H1 (cell line): ENCODE measurements around the gene PRRG1. TPM values are rescaled to one million over a fixed set of nuclear protein-coding genes. Genes with fewer than 3 reads are reported as not detected.

Source experiments
- CTCF ChIA-PET: fragments of 300-600 bp; sonication (Branson Sonifier 250); formaldehyde crosslinking; loops from one replicate; lab custom pipeline; 2021; ENCODE audit not compliant: partially characterized antibody; lab: Charles Lee
- POLR2A ChIA-PET: fragments of 300-600 bp; sonication (Branson Sonifier 250); formaldehyde crosslinking; loops from one replicate; lab custom pipeline; 2021; ENCODE audit warnings: inconsistent platforms; ENCODE audit not compliant: partially characterized antibody; lab: Charles Lee
- DNase-seq, 2 experiments: peaks; one replicate each; pipeline versions ENCODE4 v3.0.0 to v3.0.0-alpha.2; 2010 to 2022; ENCODE audit warnings: low spot score in 2 of 2, low read depth in 1 of 2, mixed read lengths in 1 of 2
- FAIRE-seq: peaks from 2 replicates; lab custom pipeline; 2011; peaks lifted over from hg19 to GRCh38; lab: Jason Lieb, UNC
- H2AFZ ChIP-seq: 2 replicates; pipeline ENCODE4 v1.8.1; 2012; ENCODE audit warnings: low read length, inconsistent platforms
- H2AK5ac ChIP-seq: 2 replicates; pipeline ENCODE4 v1.6.1; 2013; ENCODE audit warnings: low read depth, low read length
- H2BK120ac ChIP-seq: replicated peaks from 2 replicates; pipeline ENCODE3; 2013; ENCODE audit warnings: low read depth, low read length, inconsistent platforms
- H2BK12ac ChIP-seq: 2 replicates; pipeline ENCODE4 v1.6.1; 2013; ENCODE audit warnings: low read depth, low read length
- H2BK15ac ChIP-seq: 2 replicates; pipeline ENCODE4 v1.6.1; 2013; ENCODE audit warnings: low read length
- H2BK20ac ChIP-seq: 2 replicates; pipeline ENCODE4 v1.6.1; 2013; ENCODE audit warnings: low read length
- H2BK5ac ChIP-seq: 2 replicates; pipeline ENCODE4 v1.6.1; 2013; ENCODE audit warnings: low read depth, low read length
- H3K14ac ChIP-seq: 2 replicates; pipeline ENCODE4 v1.6.1; 2013; ENCODE audit warnings: inconsistent platforms; ENCODE audit not compliant: insufficient read length
- H3K18ac ChIP-seq: 2 replicates; pipeline ENCODE4 v1.6.1; 2013; ENCODE audit warnings: low read length; ENCODE audit errors: extremely low read depth
- H3K23ac ChIP-seq: 2 replicates; pipeline ENCODE4 v1.6.1; 2013; ENCODE audit warnings: inconsistent platforms; ENCODE audit not compliant: insufficient read length
- H3K23me2 ChIP-seq: 2 replicates; pipeline ENCODE4 v1.6.1; 2013; ENCODE audit warnings: low read depth, low read length
- H3K27ac ChIP-seq: 2 replicates; pipeline ENCODE4 v1.6.1; 2011; ENCODE audit warnings: low read depth, low read length, inconsistent platforms
- H3K27me3 ChIP-seq, 4 experiments: replicated peaks in 1 of 4; 1 replicate in 1 of 4; 2 replicates in 3 of 4; pipeline versions ENCODE4 v1.6.1 to v1.8.1; 2011 to 2013; ENCODE audit warnings: low read length in 3 of 4, mild to moderate bottlenecking in 3 of 4, inconsistent platforms in 2 of 4, mixed read lengths in 2 of 4, moderate library complexity in 1 of 4; ENCODE audit not compliant: control insufficient read depth in 3 of 4, insufficient read depth in 3 of 4; ENCODE audit errors: extremely low read depth in 1 of 4
- H3K36me3 ChIP-seq, 4 experiments: 2 replicates each; pipeline versions ENCODE4 v1.6.1 to v1.8.1; 2011 to 2013; ENCODE audit warnings: mild to moderate bottlenecking in 4 of 4, low read length in 3 of 4, moderate library complexity in 2 of 4, control low read depth in 1 of 4, inconsistent platforms in 1 of 4; ENCODE audit not compliant: insufficient read depth in 4 of 4, control insufficient read depth in 2 of 4
- H3K4ac ChIP-seq: replicated peaks from 2 replicates; pipeline ENCODE3; 2013; ENCODE audit warnings: low read length, low read depth, mixed read lengths, inconsistent platforms; ENCODE audit not compliant: insufficient read length
- H3K4me1 ChIP-seq, 4 experiments: replicated peaks in 1 of 4; 1 replicate in 1 of 4; 2 replicates in 3 of 4; pipeline versions ENCODE4 v1.6.1 to v1.8.1; 2011 to 2013; ENCODE audit warnings: low read length in 3 of 4, inconsistent platforms in 2 of 4, mixed read lengths in 1 of 4; ENCODE audit not compliant: insufficient read depth in 4 of 4, control insufficient read depth in 3 of 4
- H3K4me2 ChIP-seq, 2 experiments: 2 replicates each; pipeline versions ENCODE4 v1.6.1 to v1.8.1; 2011 to 2013; ENCODE audit warnings: low read depth in 2 of 2, low read length in 2 of 2, control low read depth in 1 of 2, inconsistent platforms in 1 of 2, mild to moderate bottlenecking in 1 of 2; ENCODE audit not compliant: insufficient read depth in 1 of 2
- H3K4me3 ChIP-seq, 4 experiments: fragments of 200-600, 300-600 bp in 1 of 4; sonication (generic), shearing (Covaris generic), sonication (Bioruptor Twin) in 1 of 4; 2 replicates each; pipeline versions ENCODE4 v1.5.1 to v1.8.1; 2011 to 2016; ENCODE audit warnings: low read length in 4 of 4, low read depth in 3 of 4, control low read depth in 2 of 4, inconsistent platforms in 2 of 4, mild to moderate bottlenecking in 2 of 4, mixed read lengths in 1 of 4, moderate library complexity in 1 of 4; ENCODE audit not compliant: insufficient read depth in 2 of 4; ENCODE audit errors: extremely low read depth in 1 of 4
- H3K56ac ChIP-seq: replicated peaks from 2 replicates; pipeline ENCODE3; 2013; ENCODE audit warnings: low read depth, mild to moderate bottlenecking, mixed read lengths, low read length, inconsistent platforms; ENCODE audit not compliant: insufficient read length
- H3K79me1 ChIP-seq: 2 replicates; pipeline ENCODE4 v1.6.1; 2013; ENCODE audit warnings: low read depth, low read length, control low read depth
- H3K79me2 ChIP-seq, 2 experiments: 2 replicates each; pipeline versions ENCODE4 v1.6.1 to v1.8.1; 2012 to 2013; ENCODE audit warnings: low read length in 2 of 2, mild to moderate bottlenecking in 2 of 2, inconsistent platforms in 1 of 2; ENCODE audit not compliant: insufficient read depth in 2 of 2, control insufficient read depth in 1 of 2
- H3K9ac ChIP-seq, 4 experiments: replicated peaks in 1 of 4; 1 replicate in 1 of 4; 2 replicates in 3 of 4; pipeline versions ENCODE4 v1.6.1 to v1.8.1; 2011 to 2013; ENCODE audit warnings: low read depth in 3 of 4, low read length in 3 of 4, control low read depth in 2 of 4, mild to moderate bottlenecking in 2 of 4, moderate library complexity in 2 of 4, inconsistent platforms in 1 of 4; ENCODE audit errors: extremely low read depth in 1 of 4
- H3K9me3 ChIP-seq, 2 experiments: 2 replicates each; pipeline versions ENCODE4 v1.6.1 to v1.8.1; 2012 to 2013; ENCODE audit warnings: mild to moderate bottlenecking in 2 of 2, moderate library complexity in 2 of 2, control low read depth in 1 of 2, inconsistent platforms in 1 of 2, low read depth in 1 of 2, low read length in 1 of 2, mixed read lengths in 1 of 2; ENCODE audit not compliant: insufficient read depth in 2 of 2
- H4K20me1 ChIP-seq, 2 experiments: replicated peaks in 1 of 2; 2 replicates each; pipeline versions ENCODE3 to v1.8.1; 2011 to 2013; ENCODE audit warnings: inconsistent platforms in 2 of 2, low read length in 2 of 2, mild to moderate bottlenecking in 1 of 2; ENCODE audit not compliant: insufficient read depth in 2 of 2, control insufficient read depth in 1 of 2
- H4K5ac ChIP-seq: 2 replicates; pipeline ENCODE4 v1.6.1; 2013; ENCODE audit warnings: low read length, low read depth, mixed read lengths, inconsistent platforms; ENCODE audit not compliant: insufficient read length
- H4K8ac ChIP-seq: 2 replicates; pipeline ENCODE4 v1.8.0; 2013; ENCODE audit warnings: mild to moderate bottlenecking, moderate library complexity, low read length, inconsistent platforms; ENCODE audit not compliant: insufficient read depth; ENCODE audit errors: extremely low read depth
- H4K91ac ChIP-seq: replicated peaks from 2 replicates; pipeline ENCODE3; 2013; ENCODE audit warnings: low read length, mixed read lengths, inconsistent platforms; ENCODE audit not compliant: insufficient read length
- CTCF ChIP-seq, 3 experiments: IDR thresholded peaks; 1 replicate in 2 of 3; 2 replicates in 1 of 3; pipeline versions ENCODE4 v1.5.1 to v1.6.1; 2011; ENCODE audit warnings: low read length in 3 of 3, mild to moderate bottlenecking in 3 of 3, inconsistent platforms in 2 of 3, low read depth in 1 of 3, moderate library complexity in 1 of 3; ENCODE audit not compliant: insufficient read depth in 1 of 3; ENCODE audit errors: control extremely low read depth in 1 of 3
- E2F6 ChIP-seq: IDR thresholded peaks from 2 replicates; pipeline ENCODE4 v1.6.1; 2012; ENCODE audit warnings: inconsistent platforms
- POLR2A ChIP-seq, 2 experiments: IDR thresholded peaks; 1 replicate in 1 of 2; 2 replicates in 1 of 2; pipeline ENCODE4 v1.6.1; 2011; ENCODE audit warnings: low read depth in 2 of 2, low read length in 2 of 2, mild to moderate bottlenecking in 2 of 2; ENCODE audit errors: control extremely low read depth in 1 of 2
- POLR2AphosphoS5 ChIP-seq: IDR thresholded peaks from 2 replicates; pipeline ENCODE4 v1.6.1; 2011; ENCODE audit warnings: low read depth, low read length
- RAD21 ChIP-seq, 2 experiments: IDR thresholded peaks in 1 of 2; conservative IDR thresholded peaks in 1 of 2; 2 replicates each; pipeline ENCODE4 v1.6.1; 2011; ENCODE audit warnings: low read depth in 2 of 2, low read length in 2 of 2, improper control_type of control experiment in 1 of 2, inconsistent platforms in 1 of 2, mild to moderate bottlenecking in 1 of 2, moderate library complexity in 1 of 2
- RFX5 ChIP-seq: IDR thresholded peaks from 2 replicates; pipeline ENCODE4 v1.6.1; 2011; ENCODE audit warnings: low read depth, low read length, improper control_type of control experiment, borderline replicate concordance
- SIRT6 ChIP-seq: IDR thresholded peaks from one replicate; pipeline ENCODE4 v1.7.1; 2012; ENCODE audit warnings: low read length, inconsistent platforms
- SUZ12 ChIP-seq: fragments of 200-600 bp; sonication (generic); IDR thresholded peaks from 2 replicates; pipeline ENCODE4 v1.6.1; 2012; ENCODE audit warnings: mild to moderate bottlenecking, inconsistent platforms, low read length, moderate library complexity, mixed read lengths
- WGBS, 2 experiments: shearing (Covaris generic) in 1 of 2; methylation state at CpG; one replicate each; pipeline versions ENCODE4 v1.1.6 to v1.1.7; 2013 to 2015; ENCODE audit warnings: low lambda C conversion rate in 2 of 2, mixed read lengths in 2 of 2, inconsistent platforms in 1 of 2, low coverage in 1 of 2, missing lambda C conversion rate in 1 of 2; ENCODE audit not compliant: insufficient replicate concordance in 2 of 2, insufficient coverage in 1 of 2, insufficient read length in 1 of 2; ENCODE audit errors: extremely low coverage in 1 of 2, missing lambda C conversion rate in 1 of 2; 5-methylcytosine and 5-hydroxymethylcytosine counted together
- polyA plus RNA-seq, 7 experiments: library from polyadenylated mRNA; depleted of rRNA in 3 of 7; stranded (reverse) in 5 of 7; unstranded in 2 of 7; fragments of >200 nt in 5 of 7; fragments of 200-250 nt in 2 of 7; gene quantifications; 1 replicate in 5 of 7; 2 replicates in 1 of 7; 4 replicates in 1 of 7; pipeline versions ENCODE4 v1.2.1 to v1.2.3, GENCODE V29; 2011 to 2013; ENCODE audit warnings: missing spikeins in 2 of 7, mixed read lengths in 2 of 7
- total RNA-seq: library from RNA; stranded (reverse); fragmentation: NEBNext Ultra II Directional; extraction: Animal tissue kit (Norgen Biotek cat#: 25700); gene quantifications from 2 replicates; pipeline ENCODE4 v1.2.1, GENCODE V29; 2021

PRRG1 gene
- total and polyA plus RNA-seq, 2 of the 8 experiments (the other 6 are each of a cell fraction or from before 2014, with no cell fraction given) = 10.2 to 10.5 TPM

- Histone ChIP-seq H3K79me1 (no peaks in the 10 kb centered on the region), H3K23me2 (no peaks in the 10 kb centered on the region), H2AFZ (no peak overlapping the region), H2BK5ac (no peak overlapping the region), H3K27ac (no peak overlapping the region), H3K27me3 (no peaks in the 10 kb centered on the region), H3K23ac (no peak overlapping the region), H4K8ac (no peak overlapping the region), H2BK120ac (no peak overlapping the region), H2BK20ac (no peak overlapping the region), H3K4me1 (no peaks in the 10 kb centered on the region), H3K79me2 (peaks cover 0 to 42% of the 10 kb centered on the region in 2 experiments; a peak in 2 of 4 replicates), H2BK12ac (no peak overlapping the region), H3K9ac (no peak overlapping the region), H2BK15ac (no peak overlapping the region), H3K9me3 (no peaks in the 10 kb centered on the region), H3K14ac (no peak overlapping the region), H3K18ac (no peak overlapping the region), H3K36me3 (no peaks in the 10 kb centered on the region), H3K4ac (no peak overlapping the region), H4K5ac (no peak overlapping the region), H2AK5ac (no peak overlapping the region), H4K20me1 (no peaks in the 10 kb centered on the region), H3K4me2 (no peak overlapping the region), H3K56ac (no peak overlapping the region), H4K91ac (no peak overlapping the region), H3K4me3 (no peak overlapping the region)
- FAIRE-seq (no peak), DNase-seq (no peak)
- ChIA-PET CTCF (no interaction called here), POLR2A (no interaction called here)
- 83% methylated on average over 1 of the region's 1 CpG; no CpG with 5 or more reads in 1 of the 2 experiments for WGBS, 2 experiments
- TF ChIP-seq SUZ12 (no peak), POLR2AphosphoS5 (no peak), CTCF (IDR thresholded peaks at IDR 0.05; ENCODE audit: control extremely low read depth in 1 of 3, insufficient read depth in 1 of 3, low read depth in 1 of 3, low read length in 3 of 3) (no peak), RFX5 (no peak), POLR2A (IDR thresholded peaks at IDR 0.05; ENCODE audit: control extremely low read depth in 1 of 2, low read depth in 2 of 2, low read length in 2 of 2) (no peak), RAD21 (IDR thresholded peaks at IDR 0.05 in 1 of 2, conservative IDR thresholded peaks at IDR 0.05 in 1 of 2; ENCODE audit: low read depth in 2 of 2, low read length in 2 of 2) (no peak), SIRT6 (no peak), E2F6 (no peak)
These were observed 29.7 kb downstream of the PRRG1 start for GRCh38 chrX:37378830-37379229.
